Vagina (tissue), 2 donors: ENCODE results near the gene NBEAL1.

Experiments
- POLR2AphosphoS5 ChIP-seq, 2 donors: sonication (generic); formaldehyde crosslinking; IDR thresholded peaks; one replicate each; pipeline ENCODE4 v1.9.0; 2017; ENCODE audit warnings: antibody characterized with exemption in 2 of 2, mild to moderate bottlenecking in 2 of 2, low read depth in 1 of 2; ENCODE audit not compliant: insufficient read depth in 1 of 2
- TF ChIP-seq, protein P1 (sequence below), 3 experiments: fragments of 450-650 bp in 2 of 3; fragments of 200-600 bp in 1 of 3; sonication (generic) in 1 of 3; IDR thresholded peaks; one replicate each; pipeline ENCODE4 v1.5.1; 2017 to 2019; ENCODE audit warnings: antibody characterized with exemption in 3 of 3, mild to moderate bottlenecking in 2 of 3, moderate library complexity in 2 of 3

DNA sequence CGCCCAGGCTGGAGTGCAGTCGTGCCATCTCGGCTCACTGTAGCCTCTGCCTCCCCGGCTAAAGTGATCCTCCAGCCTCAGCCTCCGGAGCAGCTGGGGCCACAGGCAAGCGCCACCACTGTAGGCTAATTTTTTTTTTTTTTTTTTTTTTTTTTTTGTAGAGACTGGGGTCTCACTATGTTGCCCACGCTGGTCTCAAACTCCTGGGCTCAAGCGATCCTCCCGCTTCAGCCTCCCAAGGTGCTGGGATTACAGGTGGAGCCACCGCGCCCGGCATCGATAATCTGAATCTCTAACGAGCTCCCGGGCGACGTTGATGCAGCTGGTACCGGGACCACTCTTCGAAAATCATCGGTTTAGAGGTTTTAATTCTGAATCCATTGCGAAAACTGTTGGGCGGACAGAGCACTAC lies 223.6 kb downstream of the NBEAL1 start:
- TF ChIP-seq, protein P1, sequence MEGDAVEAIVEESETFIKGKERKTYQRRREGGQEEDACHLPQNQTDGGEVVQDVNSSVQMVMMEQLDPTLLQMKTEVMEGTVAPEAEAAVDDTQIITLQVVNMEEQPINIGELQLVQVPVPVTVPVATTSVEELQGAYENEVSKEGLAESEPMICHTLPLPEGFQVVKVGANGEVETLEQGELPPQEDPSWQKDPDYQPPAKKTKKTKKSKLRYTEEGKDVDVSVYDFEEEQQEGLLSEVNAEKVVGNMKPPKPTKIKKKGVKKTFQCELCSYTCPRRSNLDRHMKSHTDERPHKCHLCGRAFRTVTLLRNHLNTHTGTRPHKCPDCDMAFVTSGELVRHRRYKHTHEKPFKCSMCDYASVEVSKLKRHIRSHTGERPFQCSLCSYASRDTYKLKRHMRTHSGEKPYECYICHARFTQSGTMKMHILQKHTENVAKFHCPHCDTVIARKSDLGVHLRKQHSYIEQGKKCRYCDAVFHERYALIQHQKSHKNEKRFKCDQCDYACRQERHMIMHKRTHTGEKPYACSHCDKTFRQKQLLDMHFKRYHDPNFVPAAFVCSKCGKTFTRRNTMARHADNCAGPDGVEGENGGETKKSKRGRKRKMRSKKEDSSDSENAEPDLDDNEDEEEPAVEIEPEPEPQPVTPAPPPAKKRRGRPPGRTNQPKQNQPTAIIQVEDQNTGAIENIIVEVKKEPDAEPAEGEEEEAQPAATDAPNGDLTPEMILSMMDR (IDR thresholded peaks at IDR 0.05), result no peak
- no peak for TF ChIP-seq POLR2AphosphoS5 (IDR thresholded peaks at IDR 0.05; ENCODE audit: insufficient read depth in 1 of 2, low read depth in 1 of 2)
